SU-DHL-6 (cell line): ENCODE measurements around the gene WDR64.

Source experiments
- EZH2phosphoT487 ChIP-seq: fragments of 200-600 bp; sonication (generic), shearing (Covaris generic); conservative IDR thresholded peaks from 2 replicates; pipeline ENCODE4 v1.6.1; 2018; ENCODE audit warnings: mild to moderate bottlenecking, antibody characterized with exemption, low read length, moderate library complexity, mixed read lengths
- TF ChIP-seq, protein P1 (sequence below): fragments of 200-600 bp; sonication (generic); IDR thresholded peaks from one replicate; pipeline ENCODE4 v1.5.1; 2017; ENCODE audit warnings: antibody characterized with exemption, mild to moderate bottlenecking, low read length, moderate library complexity; ENCODE audit not compliant: insufficient read depth, poor library complexity, severe bottlenecking

DNA sequence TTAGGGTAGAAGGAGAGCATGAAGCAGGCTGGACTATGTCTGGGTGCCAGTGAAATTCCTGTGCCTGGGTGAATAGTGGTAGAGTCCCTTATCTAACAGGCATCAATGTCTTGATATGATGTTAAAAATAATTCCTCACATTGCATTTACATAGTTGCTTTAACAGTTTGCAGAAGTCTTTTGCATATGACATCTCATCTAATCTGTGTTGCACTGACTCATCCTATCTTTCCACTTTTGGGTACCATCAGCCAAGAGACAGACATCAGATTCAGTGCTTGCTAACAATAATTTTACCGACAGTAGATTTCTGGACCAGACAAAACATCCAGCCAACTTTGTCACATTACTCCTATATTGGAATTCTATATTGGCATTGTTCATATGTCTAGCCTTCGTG lies 92.5 kb downstream of the WDR64 start:
- TF ChIP-seq, protein P1, sequence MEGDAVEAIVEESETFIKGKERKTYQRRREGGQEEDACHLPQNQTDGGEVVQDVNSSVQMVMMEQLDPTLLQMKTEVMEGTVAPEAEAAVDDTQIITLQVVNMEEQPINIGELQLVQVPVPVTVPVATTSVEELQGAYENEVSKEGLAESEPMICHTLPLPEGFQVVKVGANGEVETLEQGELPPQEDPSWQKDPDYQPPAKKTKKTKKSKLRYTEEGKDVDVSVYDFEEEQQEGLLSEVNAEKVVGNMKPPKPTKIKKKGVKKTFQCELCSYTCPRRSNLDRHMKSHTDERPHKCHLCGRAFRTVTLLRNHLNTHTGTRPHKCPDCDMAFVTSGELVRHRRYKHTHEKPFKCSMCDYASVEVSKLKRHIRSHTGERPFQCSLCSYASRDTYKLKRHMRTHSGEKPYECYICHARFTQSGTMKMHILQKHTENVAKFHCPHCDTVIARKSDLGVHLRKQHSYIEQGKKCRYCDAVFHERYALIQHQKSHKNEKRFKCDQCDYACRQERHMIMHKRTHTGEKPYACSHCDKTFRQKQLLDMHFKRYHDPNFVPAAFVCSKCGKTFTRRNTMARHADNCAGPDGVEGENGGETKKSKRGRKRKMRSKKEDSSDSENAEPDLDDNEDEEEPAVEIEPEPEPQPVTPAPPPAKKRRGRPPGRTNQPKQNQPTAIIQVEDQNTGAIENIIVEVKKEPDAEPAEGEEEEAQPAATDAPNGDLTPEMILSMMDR = no peak
- no peak for TF ChIP-seq EZH2phosphoT487
